ENCODE data around the gene PLB1.

GRCh38 chr2:28622101-28622499 is 126.2 kb downstream of the PLB1 start:
- no peak for TF ChIP-seq CTCF (IDR thresholded peaks at IDR 0.05)
- no peak for TF ChIP-seq POLR2A (IDR thresholded peaks at IDR 0.05)
